Type B pancreatic cell (in vitro differentiated cells): ENCODE data around the gene MAST4. TPM values are rescaled to one million over a fixed set of nuclear protein-coding genes. Genes with fewer than 3 reads are reported as not detected.

ENCODE experiments used
- DNase-seq: peaks from one replicate; pipeline ENCODE4 v3.0.0; 2021; ENCODE audit warnings: mixed read lengths; ENCODE audit not compliant: unreplicated experiment; ENCODE audit errors: extremely low spot score
- H3K27ac Mint-ChIP-seq: 2 replicates; pipeline ENCODE4 v1.8.0; 2021; ENCODE audit warnings: mild to moderate bottlenecking, mixed read lengths
- H3K27me3 Mint-ChIP-seq: 2 replicates; pipeline ENCODE4 v1.8.0; 2021; ENCODE audit warnings: mixed read lengths
- H3K36me3 Mint-ChIP-seq: 2 replicates; pipeline ENCODE4 v1.8.0; 2021; ENCODE audit warnings: mixed read lengths
- H3K4me1 Mint-ChIP-seq: one replicate; pipeline ENCODE4 v1.8.0; 2021; ENCODE audit warnings: mixed read lengths; ENCODE audit not compliant: unreplicated experiment
- H3K4me3 Mint-ChIP-seq: 2 replicates; pipeline ENCODE4 v1.8.0; 2021; ENCODE audit warnings: mild to moderate bottlenecking, mixed read lengths
- H3K9me3 Mint-ChIP-seq: 2 replicates; pipeline ENCODE4 v1.8.0; 2021; ENCODE audit warnings: mixed read lengths
- total RNA-seq: library from RNA; stranded (reverse); gene quantifications from 2 replicates; pipeline ENCODE4 v1.2.1, GENCODE V29; 2021; ENCODE audit warnings: low replicate concordance
- TF ChIP-seq, protein P1 (sequence below): fragments of 200-600 bp; sonication (generic); conservative IDR thresholded peaks from 2 replicates; pipeline ENCODE4 v1.5.0; 2021; ENCODE audit warnings: antibody characterized with exemption, mild to moderate bottlenecking

The MAST4 gene
- total RNA-seq, 1 donor from 2014 or later: 23.0 TPM

DNA sequence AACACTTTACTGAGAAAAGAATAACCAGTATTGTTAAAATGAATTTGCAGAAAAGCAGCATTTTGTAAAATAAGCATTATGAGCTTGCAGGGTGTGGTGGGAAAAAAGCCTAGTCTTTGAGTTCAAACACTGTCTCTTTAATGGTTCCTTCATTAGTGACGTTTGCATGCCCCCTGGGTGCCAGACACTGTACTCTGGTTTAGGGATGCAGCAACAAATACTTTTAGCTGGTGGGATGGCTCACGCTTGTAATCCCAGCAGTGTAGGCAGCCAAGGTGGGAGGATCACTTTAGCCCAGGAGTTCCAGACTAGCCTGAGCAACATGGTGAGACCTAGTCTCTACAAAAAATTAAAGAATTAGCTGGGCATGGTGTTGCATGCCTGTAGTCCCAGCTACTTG, 62.3 kb downstream of the MAST4 start:
- peaks cover 2% of the 10 kb centered on the region for H3K9me3 Mint-ChIP-seq
- no peak for DNase-seq
- H3K27ac Mint-ChIP-seq: no peak overlapping the region

DNA sequence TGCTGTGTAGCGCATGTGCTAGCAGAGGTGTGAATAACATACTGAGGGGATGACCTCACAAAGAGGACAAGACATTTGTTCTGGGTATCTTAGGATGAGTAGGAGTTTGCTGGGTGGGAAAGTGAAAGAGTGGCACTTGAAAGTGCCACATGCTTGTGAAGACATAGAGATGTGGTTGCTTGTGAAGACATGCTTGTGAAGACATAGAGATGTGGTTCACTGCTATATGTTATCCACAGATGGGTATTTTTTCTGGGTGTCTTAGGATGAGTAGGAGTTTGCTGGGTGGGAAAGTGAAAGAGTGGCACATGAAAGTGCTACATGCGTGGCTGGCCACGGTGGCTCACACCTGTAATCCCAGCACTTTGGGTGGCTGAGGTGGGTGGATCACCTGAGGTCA, 63.6 kb downstream of the MAST4 start:
- DNase-seq: no peak
- Mint-ChIP-seq H3K36me3 (peaks cover 5% of the 10 kb centered on the region), H3K4me1 (no peaks in the 10 kb centered on the region), H3K4me3 (no peak overlapping the region), H3K9me3 (peaks cover 10% of the 10 kb centered on the region), H3K27ac (no peak overlapping the region), H3K27me3 (peaks cover 7% of the 10 kb centered on the region)
- TF ChIP-seq, protein P1, sequence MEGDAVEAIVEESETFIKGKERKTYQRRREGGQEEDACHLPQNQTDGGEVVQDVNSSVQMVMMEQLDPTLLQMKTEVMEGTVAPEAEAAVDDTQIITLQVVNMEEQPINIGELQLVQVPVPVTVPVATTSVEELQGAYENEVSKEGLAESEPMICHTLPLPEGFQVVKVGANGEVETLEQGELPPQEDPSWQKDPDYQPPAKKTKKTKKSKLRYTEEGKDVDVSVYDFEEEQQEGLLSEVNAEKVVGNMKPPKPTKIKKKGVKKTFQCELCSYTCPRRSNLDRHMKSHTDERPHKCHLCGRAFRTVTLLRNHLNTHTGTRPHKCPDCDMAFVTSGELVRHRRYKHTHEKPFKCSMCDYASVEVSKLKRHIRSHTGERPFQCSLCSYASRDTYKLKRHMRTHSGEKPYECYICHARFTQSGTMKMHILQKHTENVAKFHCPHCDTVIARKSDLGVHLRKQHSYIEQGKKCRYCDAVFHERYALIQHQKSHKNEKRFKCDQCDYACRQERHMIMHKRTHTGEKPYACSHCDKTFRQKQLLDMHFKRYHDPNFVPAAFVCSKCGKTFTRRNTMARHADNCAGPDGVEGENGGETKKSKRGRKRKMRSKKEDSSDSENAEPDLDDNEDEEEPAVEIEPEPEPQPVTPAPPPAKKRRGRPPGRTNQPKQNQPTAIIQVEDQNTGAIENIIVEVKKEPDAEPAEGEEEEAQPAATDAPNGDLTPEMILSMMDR: no peak

More for the DNA sequence above, 62.3 kb downstream of the MAST4 start:
- TF ChIP-seq, protein P1: no peak
- Mint-ChIP-seq H3K27me3 (peaks cover 3% of the 10 kb centered on the region), H3K4me3 (no peak overlapping the region), H3K4me1 (no peaks in the 10 kb centered on the region), H3K36me3 (peaks cover under 1% of the 10 kb centered on the region)

DNA sequence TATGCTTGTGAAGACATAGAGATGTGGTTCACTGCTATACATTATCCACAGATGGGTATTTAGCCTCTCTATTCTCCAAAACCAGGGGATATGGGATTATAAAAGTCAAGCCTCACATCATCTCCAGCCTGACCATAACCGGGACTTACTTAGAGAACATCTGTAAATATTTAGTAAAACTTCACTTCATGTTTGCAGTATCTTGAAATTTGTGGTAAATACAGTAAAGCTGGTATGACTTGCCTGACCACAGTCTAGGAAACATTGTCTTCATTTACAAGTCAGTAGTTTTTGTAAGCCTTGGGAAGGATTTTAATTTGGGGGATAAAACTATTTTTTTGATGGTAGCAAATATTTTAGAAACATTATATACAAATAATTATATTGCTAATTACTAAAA, 64.2 kb downstream of the MAST4 start:
- Mint-ChIP-seq H3K4me3 (no peak overlapping the region), H3K4me1 (no peaks in the 10 kb centered on the region), H3K9me3 (peaks cover 13% of the 10 kb centered on the region), H3K36me3 (peaks cover 5% of the 10 kb centered on the region), H3K27me3 (peaks cover 10% of the 10 kb centered on the region), H3K27ac (no peak overlapping the region)
- no peak for DNase-seq
- TF ChIP-seq, protein P1: no peak

DNA sequence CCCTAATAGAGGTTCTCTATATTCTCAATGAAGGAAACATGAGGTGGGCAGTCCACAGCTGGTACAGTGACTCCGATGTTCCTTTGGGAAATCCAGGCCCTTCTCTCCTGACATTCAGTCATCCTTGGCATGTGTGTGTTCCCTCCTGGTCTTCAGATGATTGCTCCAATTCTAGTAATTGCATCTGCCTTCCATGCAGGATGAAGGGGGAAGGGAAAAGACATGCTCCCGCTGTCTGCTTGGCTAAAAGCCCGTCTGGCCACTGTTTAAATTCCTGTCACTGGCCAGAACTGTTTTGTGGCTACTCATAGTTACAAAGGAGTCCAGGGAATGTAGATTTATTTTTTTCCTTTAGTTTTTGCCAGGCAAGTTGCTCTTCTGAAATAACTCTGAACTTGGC, 65.0 kb downstream of the MAST4 start:
- Mint-ChIP-seq H3K4me1 (no peaks in the 10 kb centered on the region), H3K27me3 (peaks cover 10% of the 10 kb centered on the region), H3K9me3 (peaks cover 13% of the 10 kb centered on the region), H3K36me3 (peaks cover 5% of the 10 kb centered on the region), H3K27ac (no peak overlapping the region), H3K4me3 (no peak overlapping the region)
- no peak for DNase-seq
- TF ChIP-seq, protein P1: no peak

DNA sequence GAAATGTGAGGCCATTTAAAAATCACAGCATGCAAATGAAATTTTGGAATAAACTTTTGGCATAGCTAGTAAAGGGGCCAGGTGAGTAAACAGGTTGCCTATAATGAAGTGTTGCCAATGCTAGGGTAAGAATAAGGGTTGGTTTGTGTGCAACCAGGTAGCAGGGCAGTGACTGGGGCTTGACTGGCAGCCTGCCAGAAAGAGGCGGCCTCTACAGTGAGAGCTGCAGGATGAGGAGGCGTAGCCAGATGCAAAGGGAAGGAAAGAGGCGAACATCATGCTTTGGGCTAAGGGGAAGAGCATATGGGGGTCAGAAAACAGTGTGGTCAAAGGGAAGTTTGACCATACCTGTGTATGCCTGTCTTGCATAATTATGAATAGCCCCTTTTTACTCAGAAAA, 70.6 kb downstream of the MAST4 start:
- Mint-ChIP-seq H3K9me3 (peaks cover 13% of the 10 kb centered on the region), H3K4me1 (peaks cover 10% of the 10 kb centered on the region), H3K4me3 (no peak overlapping the region), H3K36me3 (peaks cover 5% of the 10 kb centered on the region), H3K27ac (no peak overlapping the region), H3K27me3 (peaks cover 18% of the 10 kb centered on the region)
- DNase-seq: no peak
- TF ChIP-seq, protein P1: no peak
